Stimulated activated CD4-positive, alpha-beta T cell treated with anti-CD3 and anti-CD28 coated beads, Interleukin-4, amount 100 ng/mL, for 48 hours (primary cell): ENCODE data around the gene KRTAP24-1.

ENCODE experiments used
- DNase-seq, 2 donors: peaks; one replicate each; pipeline ENCODE4 v3.0.0-alpha.2; 2020; ENCODE audit warnings: low read depth in 2 of 2

KRTAP24-1 gene, protein sequence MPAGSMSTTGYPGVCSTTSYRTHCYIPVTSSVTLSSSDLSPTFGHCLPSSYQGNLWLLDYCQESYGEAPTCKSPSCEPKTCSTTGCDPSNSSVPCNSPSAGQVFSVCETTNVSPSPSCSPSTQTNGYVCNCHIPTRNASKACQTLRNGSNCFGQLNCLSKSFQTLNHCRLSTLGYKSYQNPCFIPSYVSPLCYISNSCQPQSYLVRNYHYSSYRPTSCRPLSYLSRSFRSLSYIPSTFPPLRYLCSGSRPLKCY

DNA sequence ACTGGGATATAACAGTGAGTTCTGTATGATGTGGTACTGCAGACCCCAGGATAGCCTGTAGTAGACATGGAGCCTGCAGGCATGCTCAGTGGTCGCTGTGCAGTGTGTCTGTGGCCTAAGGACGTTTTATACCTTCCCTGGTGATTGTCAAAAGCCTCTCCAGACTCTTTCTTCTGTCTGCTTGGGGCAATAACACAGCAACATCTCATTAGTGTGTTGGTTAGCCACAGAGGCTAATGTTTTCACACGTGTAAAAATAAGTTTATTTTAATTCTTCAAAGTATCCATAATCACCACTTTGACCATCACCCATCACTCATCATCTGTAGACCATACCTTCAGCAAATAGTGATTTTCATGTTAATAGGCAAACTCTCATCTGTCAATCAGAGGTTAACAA, at the start of gene KRTAP24-1:
Gene KRTAP24-1, minus strand, starts transcription at position 101 of the 400 bp plus-strand sequence. Its CDS starts 18 bp downstream, at position 83.
- no peak for DNase-seq

- DNase-seq: no peak
These were observed 46.6 kb upstream of the KRTAP24-1 start for GRCh38 chr21:30329203-30329875.

DNA sequence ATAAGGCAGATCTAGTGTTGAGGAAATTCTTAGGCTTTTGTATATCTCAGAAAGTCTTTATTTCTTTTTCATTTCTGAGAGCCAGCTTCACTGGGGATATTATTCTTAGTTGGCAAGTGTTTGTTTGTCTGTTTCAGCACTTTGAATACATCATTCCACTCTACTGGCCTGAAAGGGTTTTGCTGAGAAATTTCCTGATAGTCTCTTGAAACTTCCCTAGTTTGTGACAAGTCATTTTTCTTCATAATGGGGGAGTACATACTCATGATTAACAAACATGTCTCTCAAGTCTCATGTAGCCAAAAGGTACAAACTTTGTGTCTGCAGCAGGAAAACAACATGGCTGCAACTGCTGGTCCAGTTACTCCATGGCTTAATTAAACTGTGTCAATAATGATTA, 43.6 kb upstream of the KRTAP24-1 start:
- DNase-seq: no peak

GRCh38 chr21:30320215-30320614, 37.5 kb upstream of the KRTAP24-1 start, which contains the start of gene KRTAP26-1:
Gene KRTAP26-1 (minus strand): TSS chr21:30320315. CDS start chr21:30320035, 280 bp downstream.
- DNase-seq: no peak

- DNase-seq: no peak
These were observed 33.0 kb upstream of the KRTAP24-1 start for GRCh38 chr21:30315701-30316100.

DNA sequence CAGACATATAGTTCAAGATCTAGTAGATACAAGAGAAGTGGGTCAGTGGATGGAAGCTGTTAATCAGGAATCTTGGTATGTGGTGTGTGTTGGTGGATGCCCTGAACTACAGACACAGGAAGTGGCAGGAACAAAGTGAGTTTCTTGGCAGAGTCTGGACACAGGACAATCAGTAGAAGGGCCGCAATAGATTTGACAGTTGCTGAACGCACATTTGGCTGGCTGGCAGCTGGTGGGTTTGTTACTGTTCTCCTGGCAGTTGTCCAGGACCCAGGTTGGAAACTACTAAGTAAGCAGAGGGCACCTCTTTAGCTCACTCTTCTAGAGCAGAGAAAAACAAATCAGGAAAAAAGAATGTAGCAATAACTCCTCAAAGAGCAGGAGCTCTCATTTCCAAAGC, 24.1 kb upstream of the KRTAP24-1 start:
- DNase-seq: no peak

DNA sequence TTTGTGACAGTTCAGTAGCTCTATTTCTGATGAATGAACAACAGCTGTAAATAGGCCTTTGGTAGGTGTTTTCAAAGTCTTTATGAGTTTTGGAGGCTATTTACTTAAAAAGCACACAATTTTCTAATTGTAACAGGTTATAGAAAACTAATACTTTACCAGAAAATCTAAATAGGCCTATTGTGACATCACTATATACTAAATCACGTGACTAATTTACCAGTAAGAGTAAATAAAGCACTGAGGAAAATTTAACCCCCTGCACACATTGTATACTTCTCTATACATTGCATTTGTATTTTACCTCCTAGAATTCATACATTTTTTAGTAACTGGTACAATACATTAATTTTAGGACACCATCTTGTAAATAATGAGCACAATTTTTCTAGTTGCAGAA, 22.4 kb upstream of the KRTAP24-1 start:
- DNase-seq: no peak

DNA sequence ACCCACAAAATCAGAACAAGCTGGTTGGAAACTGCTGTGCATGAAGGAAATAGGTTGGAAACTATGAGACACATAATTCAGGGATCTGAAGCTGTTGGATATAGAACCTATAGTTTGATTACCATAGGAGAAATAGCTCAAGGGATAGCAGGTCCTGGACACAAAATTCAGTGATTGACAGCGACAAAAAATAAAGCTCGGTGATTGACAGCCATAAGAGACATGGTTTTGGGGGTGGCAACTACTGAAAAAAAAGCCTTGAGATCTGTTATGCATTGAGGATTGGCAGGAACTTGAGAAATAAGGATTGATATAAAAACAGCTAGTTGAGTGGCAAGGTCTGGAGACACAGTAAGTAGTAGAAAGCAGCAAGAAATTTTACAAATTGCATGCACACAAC, 6.5 kb upstream of the KRTAP24-1 start, which contains the start of gene KRTAP25-1:
Gene KRTAP25-1, minus strand, starts transcription at position 300 of the 400 bp plus-strand sequence. Its CDS starts 24 bp downstream, at position 276.
- no peak for DNase-seq

DNA sequence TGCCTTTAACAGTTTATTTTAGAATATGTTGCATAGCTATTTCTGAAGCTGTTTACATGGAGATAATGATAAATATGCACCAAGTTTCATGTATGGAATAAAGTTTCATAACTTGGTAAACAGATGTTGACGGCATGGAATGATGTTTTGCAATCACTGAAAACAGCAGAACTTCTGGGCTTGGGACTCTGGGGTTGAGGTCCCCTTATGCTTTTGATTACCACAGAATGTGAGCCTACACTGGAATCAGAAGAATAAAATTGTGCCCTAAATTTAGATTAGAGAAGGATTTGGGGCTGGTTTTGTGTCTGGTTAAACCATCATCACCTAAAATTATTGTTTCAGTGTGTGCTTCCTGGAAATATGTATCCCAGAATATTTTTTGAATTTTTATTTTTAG, 11.1 kb downstream of the KRTAP24-1 start:
- no peak for DNase-seq

- DNase-seq: no peak
These were observed 11.6 kb downstream of the KRTAP24-1 start for GRCh38 chr21:30271156-30271555.

- no peak for DNase-seq
These were observed 12.8 kb downstream of the KRTAP24-1 start for GRCh38 chr21:30269803-30270530.

GRCh38 chr21:30268608-30269197, 14.0 kb downstream of the KRTAP24-1 start:
- no peak for DNase-seq

DNA sequence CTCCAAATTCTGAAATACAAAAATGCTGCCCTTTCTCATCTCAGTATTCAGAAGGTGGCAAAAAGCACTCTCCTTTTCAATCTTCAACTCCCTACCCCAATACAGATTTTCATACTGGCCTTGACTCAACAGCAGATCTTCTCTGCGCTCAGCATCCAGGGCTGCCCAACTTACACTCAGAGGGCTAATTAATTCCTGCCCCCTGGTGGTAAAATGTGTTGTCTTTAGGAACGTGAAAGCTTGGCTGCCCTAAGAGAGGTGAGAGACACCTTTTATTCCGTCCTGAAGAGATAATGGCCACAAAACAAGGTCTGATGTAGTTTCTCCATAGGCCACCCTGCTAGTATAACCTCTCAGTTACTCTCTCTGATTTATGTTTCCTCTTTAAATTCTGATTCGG, 25.0 kb downstream of the KRTAP24-1 start:
- DNase-seq: no peak

GRCh38 chr21:30256100-30256499, 26.6 kb downstream of the KRTAP24-1 start:
- DNase-seq: no peak

GRCh38 chr21:30255679-30256078, 27.1 kb downstream of the KRTAP24-1 start:
- no peak for DNase-seq

- no peak for DNase-seq
These were observed 31.0 kb downstream of the KRTAP24-1 start for GRCh38 chr21:30251781-30252180.

DNA sequence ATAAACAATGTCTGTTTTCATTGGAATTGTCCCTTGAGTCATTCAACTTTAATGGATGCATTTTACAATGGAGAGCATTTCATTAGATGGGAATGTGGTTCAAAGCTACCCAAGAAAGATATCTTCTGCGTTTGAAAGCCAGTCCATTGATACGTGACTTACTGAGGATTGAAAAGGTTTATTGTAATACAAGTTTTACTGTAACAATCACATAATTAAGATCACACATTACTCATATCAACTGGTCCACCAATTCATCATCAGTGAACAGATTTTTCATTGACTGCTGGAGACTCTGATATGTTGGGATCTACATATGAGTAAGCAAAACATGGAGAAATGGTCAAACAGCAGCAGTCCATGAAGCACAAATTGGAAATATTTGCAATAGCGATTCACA, 32.8 kb downstream of the KRTAP24-1 start:
- no peak for DNase-seq

- no peak for DNase-seq
These were observed 33.9 kb downstream of the KRTAP24-1 start for GRCh38 chr21:30248844-30249243.

GRCh38 chr21:30245061-30245460, 37.7 kb downstream of the KRTAP24-1 start:
- DNase-seq: no peak

DNA sequence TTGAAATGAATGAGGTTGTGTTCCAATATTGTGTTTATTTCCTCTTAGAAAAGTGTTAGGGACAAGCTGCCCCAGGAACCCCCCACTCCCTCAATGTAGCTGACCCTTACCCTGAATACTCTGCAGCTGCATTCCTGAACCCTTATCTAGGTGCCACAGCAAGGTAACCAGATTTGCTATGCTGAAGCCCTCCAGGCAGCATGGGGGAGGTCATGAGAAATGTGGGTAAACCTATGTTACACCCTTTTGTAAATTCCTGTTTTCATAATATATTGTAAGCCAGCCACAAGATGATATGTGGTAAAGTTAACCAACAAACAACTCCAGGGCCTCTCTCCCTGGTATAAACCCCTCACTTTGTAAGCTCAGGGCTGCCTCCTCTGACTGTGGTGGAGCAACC, 39.1 kb downstream of the KRTAP24-1 start:
- no peak for DNase-seq

DNA sequence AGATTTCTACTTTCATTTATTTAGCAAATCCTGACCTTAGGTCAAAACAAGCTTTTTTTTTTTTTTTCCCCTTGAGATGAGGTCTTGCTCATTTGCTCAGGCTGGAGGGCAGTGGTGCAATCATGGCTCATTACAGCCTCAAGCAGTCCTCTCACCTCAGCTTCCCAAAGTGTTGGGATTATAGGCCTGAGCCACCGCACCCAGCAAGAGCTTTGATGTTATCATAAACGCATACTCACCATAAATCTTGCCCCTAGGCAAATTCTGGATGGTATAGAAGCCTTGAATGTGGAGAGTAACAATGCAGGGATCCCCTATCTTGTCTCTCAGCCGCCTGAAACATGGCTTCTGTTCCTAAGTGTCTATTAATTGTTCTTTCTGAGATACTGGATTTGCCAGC, 42.1 kb downstream of the KRTAP24-1 start:
- no peak for DNase-seq

DNA sequence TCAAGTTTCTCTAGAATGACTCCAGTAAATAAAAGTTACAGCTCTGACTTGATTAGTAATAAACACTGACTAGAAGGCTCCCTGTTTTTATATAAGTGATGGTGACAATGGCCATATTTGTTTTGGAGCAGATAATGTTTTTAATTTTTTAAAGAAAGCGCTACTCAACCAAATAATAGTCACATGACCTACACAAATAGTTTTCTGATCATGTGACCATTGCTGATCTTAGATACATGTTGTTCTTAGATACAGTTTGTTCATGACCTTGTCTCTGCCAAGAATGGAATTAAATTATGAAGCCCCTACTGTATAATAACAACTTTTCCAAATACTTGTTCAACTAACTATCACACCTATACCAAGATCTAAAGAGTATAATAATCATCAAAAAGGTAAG, 44.6 kb downstream of the KRTAP24-1 start:
- no peak for DNase-seq
